Breast epithelium (tissue), 4 donors: ENCODE measurements around the gene RUFY1. TPM values are rescaled to one million over a fixed set of nuclear protein-coding genes. Genes with fewer than 3 reads are reported as not detected.

ENCODE experiments used
- DNase-seq, 2 donors: peaks; one replicate each; pipeline ENCODE4 v3.0.0-alpha.2; 2019; ENCODE audit warnings: low spot score in 2 of 2
- H3K27ac ChIP-seq, 2 donors: fragments of 200-600 bp; sonication (generic) in 1 of 2; one replicate each; pipeline ENCODE4 v1.5.1; 2016 to 2019; ENCODE audit warnings: mild to moderate bottlenecking in 1 of 2
- H3K27me3 ChIP-seq, 2 donors: fragments of 200-600 bp; sonication (generic) in 1 of 2; one replicate each; pipeline versions ENCODE4 v1.5.1 to v1.6.0; 2017 to 2019; ENCODE audit warnings: control low read depth in 1 of 2, mild to moderate bottlenecking in 1 of 2
- H3K36me3 ChIP-seq: fragments of 200-600 bp; one replicate; pipeline ENCODE4 v1.5.1; 2019
- H3K4me1 ChIP-seq, 2 donors: fragments of 200-600 bp; sonication (generic); one replicate each; pipeline ENCODE4 v1.5.1; 2016 to 2019; ENCODE audit warnings: control low read depth in 1 of 2
- H3K4me3 ChIP-seq, 3 donors: fragments of 200-600 bp; sonication (generic); 1 replicate in 2 of 3; 2 replicates in 1 of 3; pipeline ENCODE4 v1.5.1; 2016 to 2019; ENCODE audit warnings: mild to moderate bottlenecking in 3 of 3, moderate library complexity in 2 of 3
- H3K9me3 ChIP-seq, 2 donors: fragments of 200-600 bp; sonication (generic) in 1 of 2; one replicate each; pipeline ENCODE4 v1.5.1; 2016 to 2019; ENCODE audit warnings: control low read depth in 1 of 2
- POLR2A ChIP-seq: fragments of 450-650 bp; IDR thresholded peaks from one replicate; pipeline ENCODE4 v1.6.1; 2016; ENCODE audit warnings: antibody characterized with exemption, mild to moderate bottlenecking, moderate library complexity
- POLR2AphosphoS5 ChIP-seq, 3 donors: sonication (generic); formaldehyde crosslinking; IDR thresholded peaks; one replicate each; pipeline ENCODE4 v1.6.1; 2017; ENCODE audit warnings: antibody characterized with exemption in 3 of 3
- intact Hi-C: fragments of 100-400 bp; cut with DNase I; formaldehyde crosslinking; loops from one replicate; pipeline ENCODE4 v1.15.1; 2023; ENCODE audit warnings: low total_unique reads
- total RNA-seq, 3 donors: library from RNA; depleted of rRNA; stranded (reverse); fragments of >200 nt; gene quantifications; one replicate each; pipeline ENCODE4 v1.1.0, GENCODE V29; 2016
- TF ChIP-seq, protein P1 (sequence below), 3 donors: fragments of 450-650 bp; IDR thresholded peaks; one replicate each; pipeline ENCODE4 v1.5.1; 2016 to 2017; ENCODE audit warnings: antibody characterized with exemption in 3 of 3, mild to moderate bottlenecking in 3 of 3, moderate library complexity in 3 of 3

Gene RUFY1
- total RNA-seq, 3 donors from 2014 or later, result 51.8 to 70.0 (median 62.6) TPM

DNA sequence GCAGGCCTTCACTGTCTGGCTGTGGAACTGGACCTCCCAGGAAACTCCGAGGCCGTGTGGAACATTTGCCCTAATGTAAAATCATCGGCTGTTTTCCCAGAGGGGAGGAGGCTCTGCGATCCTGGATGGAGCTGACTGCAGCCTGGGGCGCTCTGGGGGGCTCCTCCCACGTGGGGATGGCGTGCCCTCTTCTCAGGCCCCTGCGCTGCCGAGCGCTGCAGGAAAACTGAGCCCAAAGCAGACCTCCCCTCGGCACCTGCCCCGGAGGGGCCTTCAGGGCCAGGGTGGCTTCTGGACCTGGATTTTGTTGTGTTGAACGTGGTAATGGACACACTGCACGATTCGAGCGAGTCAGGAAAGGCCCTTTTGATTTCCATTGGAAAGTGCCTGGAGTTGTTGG, 49.2 kb downstream of the RUFY1 start:
- Histone ChIP-seq H3K27ac (no peak overlapping the region), H3K4me3 (no peak overlapping the region), H3K4me1 (no peaks in the 10 kb centered on the region), H3K36me3 (peaks cover 23% of the 10 kb centered on the region), H3K27me3 (no peaks in the 10 kb centered on the region), H3K9me3 (no peaks in the 10 kb centered on the region)
- TF ChIP-seq POLR2AphosphoS5 (IDR thresholded peaks at IDR 0.05) (no peak), POLR2A (no peak)
- TF ChIP-seq, protein P1, sequence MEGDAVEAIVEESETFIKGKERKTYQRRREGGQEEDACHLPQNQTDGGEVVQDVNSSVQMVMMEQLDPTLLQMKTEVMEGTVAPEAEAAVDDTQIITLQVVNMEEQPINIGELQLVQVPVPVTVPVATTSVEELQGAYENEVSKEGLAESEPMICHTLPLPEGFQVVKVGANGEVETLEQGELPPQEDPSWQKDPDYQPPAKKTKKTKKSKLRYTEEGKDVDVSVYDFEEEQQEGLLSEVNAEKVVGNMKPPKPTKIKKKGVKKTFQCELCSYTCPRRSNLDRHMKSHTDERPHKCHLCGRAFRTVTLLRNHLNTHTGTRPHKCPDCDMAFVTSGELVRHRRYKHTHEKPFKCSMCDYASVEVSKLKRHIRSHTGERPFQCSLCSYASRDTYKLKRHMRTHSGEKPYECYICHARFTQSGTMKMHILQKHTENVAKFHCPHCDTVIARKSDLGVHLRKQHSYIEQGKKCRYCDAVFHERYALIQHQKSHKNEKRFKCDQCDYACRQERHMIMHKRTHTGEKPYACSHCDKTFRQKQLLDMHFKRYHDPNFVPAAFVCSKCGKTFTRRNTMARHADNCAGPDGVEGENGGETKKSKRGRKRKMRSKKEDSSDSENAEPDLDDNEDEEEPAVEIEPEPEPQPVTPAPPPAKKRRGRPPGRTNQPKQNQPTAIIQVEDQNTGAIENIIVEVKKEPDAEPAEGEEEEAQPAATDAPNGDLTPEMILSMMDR (IDR thresholded peaks at IDR 0.05), result no peak
- intact Hi-C loops, result no loop called here
- no peak for DNase-seq

DNA sequence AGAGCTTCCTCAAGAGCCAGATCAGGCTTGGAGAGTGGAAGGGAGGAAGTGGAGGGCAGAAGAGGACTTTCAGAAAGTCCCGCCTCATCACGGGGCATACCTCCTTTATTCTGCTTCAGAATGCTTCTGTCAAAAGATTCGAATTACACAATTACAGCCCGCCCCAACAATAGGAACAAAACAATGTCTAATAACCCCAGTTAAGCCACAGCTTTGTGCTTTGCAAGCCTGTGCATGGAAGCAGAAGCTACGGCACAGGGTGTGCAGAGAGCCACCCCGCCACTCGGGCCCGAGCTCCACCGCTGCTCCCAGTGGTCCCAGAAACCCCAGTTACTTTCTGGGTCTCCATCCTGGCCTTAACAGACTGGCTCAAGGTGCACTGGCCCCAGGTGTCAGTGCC, 49.6 kb downstream of the RUFY1 start:
- no peaks in the 10 kb centered on the region for H3K4me1 ChIP-seq
- H3K27ac ChIP-seq, result no peak overlapping the region
- intact Hi-C loops, result no loop called here
- H3K27me3 ChIP-seq, result no peaks in the 10 kb centered on the region
- H3K9me3 ChIP-seq, result no peaks in the 10 kb centered on the region
- DNase-seq, result no peak
- peaks cover 23% of the 10 kb centered on the region for H3K36me3 ChIP-seq
- no peak overlapping the region for H3K4me3 ChIP-seq
- no peak for TF ChIP-seq POLR2A
- TF ChIP-seq POLR2AphosphoS5 (IDR thresholded peaks at IDR 0.05), result no peak
- TF ChIP-seq, protein P1 (IDR thresholded peaks at IDR 0.05), result no peak

DNA sequence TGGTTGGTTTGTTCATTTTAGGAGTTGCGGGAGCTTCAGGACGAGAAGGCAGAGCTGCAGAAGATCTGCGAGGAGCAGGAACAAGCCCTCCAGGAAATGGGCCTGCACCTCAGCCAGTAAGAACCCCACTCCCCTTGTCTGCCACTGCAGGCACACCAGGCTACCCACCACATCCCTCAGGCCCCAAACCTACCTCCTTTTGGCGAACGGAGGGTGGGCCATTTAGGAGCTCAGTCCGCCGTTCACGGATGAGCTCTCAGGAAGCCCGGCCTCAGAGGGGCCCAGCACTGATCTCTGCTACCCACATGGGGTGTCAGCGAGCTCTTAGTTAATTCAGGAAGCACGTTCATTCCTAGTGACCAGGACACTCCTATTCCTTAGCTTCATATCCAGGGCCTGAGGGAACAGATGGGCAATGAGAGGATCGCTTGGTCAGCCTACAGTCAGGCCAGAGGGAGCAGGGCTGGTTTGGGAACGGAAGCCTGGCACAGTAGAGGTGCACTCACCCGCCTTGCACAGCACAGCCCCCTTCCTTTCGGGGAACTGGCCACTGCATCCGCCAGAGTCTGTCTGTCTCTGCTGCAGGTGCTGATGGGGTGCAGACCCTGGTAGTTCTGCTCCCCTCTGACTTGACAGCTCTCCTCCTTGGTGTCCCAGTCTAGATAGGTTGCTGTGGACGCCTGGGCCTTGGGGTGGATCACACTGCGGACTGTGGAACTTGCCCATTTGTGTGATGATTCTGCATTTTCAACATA, 51.7 kb downstream of the RUFY1 start:
- no peaks in the 10 kb centered on the region for H3K9me3 ChIP-seq
- H3K36me3 ChIP-seq, result peaks cover 19% of the 10 kb centered on the region
- no peak for DNase-seq
- no peak for TF ChIP-seq POLR2AphosphoS5 (IDR thresholded peaks at IDR 0.05)
- TF ChIP-seq, protein P1 (IDR thresholded peaks at IDR 0.05), result no peak
- no peak overlapping the region for H3K27ac ChIP-seq
- no peaks in the 10 kb centered on the region for H3K4me1 ChIP-seq
- H3K27me3 ChIP-seq, result no peaks in the 10 kb centered on the region
- no peak overlapping the region for H3K4me3 ChIP-seq
- intact Hi-C loops, result no loop called here

GRCh38 chr5:179603308-179603707, 53.0 kb downstream of the RUFY1 start:
- no peak overlapping the region for H3K27ac ChIP-seq
- no peak for DNase-seq
- intact Hi-C loops, result no loop called here
- no peaks in the 10 kb centered on the region for H3K27me3 ChIP-seq
- TF ChIP-seq POLR2AphosphoS5 (IDR thresholded peaks at IDR 0.05) (no peak), POLR2A (no peak)
- TF ChIP-seq, protein P1 (IDR thresholded peaks at IDR 0.05), result no peak
- no peak overlapping the region for H3K4me3 ChIP-seq
- peaks cover 19% of the 10 kb centered on the region for H3K36me3 ChIP-seq
- H3K9me3 ChIP-seq, result no peaks in the 10 kb centered on the region
- no peaks in the 10 kb centered on the region for H3K4me1 ChIP-seq

- no peak for DNase-seq
- no peak overlapping the region for H3K4me3 ChIP-seq
- H3K36me3 ChIP-seq, result peaks cover 7% of the 10 kb centered on the region
- no peaks in the 10 kb centered on the region for H3K9me3 ChIP-seq
- peak overlapping the region in 1 of 2 donors; percentile 61 for H3K27ac ChIP-seq
- TF ChIP-seq POLR2A (no peak), POLR2AphosphoS5 (IDR thresholded peaks at IDR 0.05) (no peak)
- TF ChIP-seq, protein P1 (IDR thresholded peaks at IDR 0.05), result no peak
- intact Hi-C loops, result no loop called here
- H3K27me3 ChIP-seq, result no peaks in the 10 kb centered on the region
- no peaks in the 10 kb centered on the region for H3K4me1 ChIP-seq
Observed at GRCh38 chr5:179605026-179605833, 54.9 kb downstream of the RUFY1 start.
